Naive B cell (primary cell): ENCODE data around the gene ADAM11. TPM values are rescaled to one million over a fixed set of nuclear protein-coding genes. Genes with fewer than 3 reads are reported as not detected.

Experiments used
- ATAC-seq, 2 donors: fragments of 150-1000 bp; cut with Tn5 transposase; 2 replicates each; pipeline ENCODE4 v1.10.0; 2021; ENCODE audit warnings: low read depth in 2 of 2, mild to moderate bottlenecking in 2 of 2, moderate library complexity in 2 of 2
- DNase-seq: peaks from one replicate; pipeline ENCODE4 v3.0.0; 2022
- H3K27ac Mint-ChIP-seq, 6 donors: one replicate each; pipeline ENCODE4 v1.8.0; 2020 to 2022; ENCODE audit warnings: mild to moderate bottlenecking in 6 of 6, mixed read lengths in 6 of 6, moderate library complexity in 5 of 6, inconsistent platforms in 2 of 6
- H3K27me3 Mint-ChIP-seq, 3 donors: one replicate each; pipeline ENCODE4 v1.8.0; 2021 to 2022; ENCODE audit warnings: mixed read lengths in 3 of 3, mild to moderate bottlenecking in 1 of 3
- H3K36me3 Mint-ChIP-seq, 2 donors: one replicate each; pipeline ENCODE4 v1.8.0; 2020 to 2022; ENCODE audit warnings: mixed read lengths in 2 of 2, inconsistent platforms in 1 of 2, mild to moderate bottlenecking in 1 of 2
- H3K4me1 Mint-ChIP-seq, 3 donors: one replicate each; pipeline ENCODE4 v1.8.0; 2020 to 2022; ENCODE audit warnings: mixed read lengths in 3 of 3, inconsistent platforms in 1 of 3, mild to moderate bottlenecking in 1 of 3, moderate library complexity in 1 of 3
- H3K4me3 Mint-ChIP-seq, 8 donors: one replicate each; pipeline ENCODE4 v1.8.0; 2020 to 2022; ENCODE audit warnings: mild to moderate bottlenecking in 8 of 8, mixed read lengths in 8 of 8, moderate library complexity in 8 of 8, inconsistent platforms in 2 of 8
- H3K9me3 Mint-ChIP-seq, 7 donors: one replicate each; pipeline ENCODE4 v1.8.0; 2020 to 2022; ENCODE audit warnings: mixed read lengths in 7 of 7, mild to moderate bottlenecking in 5 of 7, inconsistent platforms in 2 of 7, moderate library complexity in 1 of 7
- polyA plus RNA-seq, 6 donors: library from polyadenylated mRNA; unstranded; fragments of 300-500 nt; fragmentation: Illumina TruSeq; gene quantifications; one replicate each; pipeline ENCODE4 v1.2.3, GENCODE V29; 2021; ENCODE audit warnings: low read depth in 6 of 6

Gene ADAM11
- polyA plus RNA-seq, 6 donors from 2014 or later: 0.13 TPM; not detected in 5

DNA sequence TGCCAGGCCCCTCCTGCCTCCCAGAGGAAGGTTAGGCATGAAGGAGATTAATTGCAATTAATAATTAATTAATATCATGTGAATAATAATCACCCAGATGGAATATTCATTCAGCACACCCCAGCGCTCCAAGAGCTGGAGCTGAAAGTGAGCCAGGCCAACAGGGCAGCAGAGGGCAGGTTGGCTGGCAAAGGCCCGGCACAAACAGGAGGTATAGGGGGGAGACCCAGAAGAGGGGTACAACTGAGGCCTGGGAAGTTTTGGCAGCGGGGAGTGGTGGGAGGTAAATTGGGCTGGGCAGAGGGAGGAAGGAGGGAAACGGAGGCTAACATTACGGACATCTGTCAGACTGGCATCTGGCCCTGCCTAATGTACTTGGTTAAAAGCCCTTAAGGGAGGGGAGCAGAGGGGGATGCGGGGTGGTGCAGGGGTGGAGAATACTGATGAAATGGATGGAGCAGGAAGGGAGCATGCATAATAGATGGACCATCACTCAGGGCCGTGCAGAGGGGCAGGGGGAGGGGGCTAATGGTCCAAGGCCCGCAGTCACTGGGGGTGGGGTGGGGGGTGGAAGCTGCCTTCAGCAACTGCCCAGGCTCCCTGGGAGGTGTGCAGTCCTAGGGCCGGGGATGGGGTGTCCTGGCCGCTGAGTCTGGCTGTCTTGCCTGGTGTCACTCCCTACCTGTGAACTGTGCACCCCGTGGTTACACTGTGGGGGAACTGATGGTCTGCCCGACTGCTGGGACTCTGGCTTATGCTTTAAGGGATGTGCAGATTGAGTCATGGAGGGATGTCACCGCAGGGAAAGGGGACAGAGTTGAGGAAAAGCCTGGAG is 1.9 kb downstream of the ADAM11 start:
- peaks cover 15 to 54% (median 32%) of the 10 kb centered on the region in 3 donors for H3K27me3 Mint-ChIP-seq
- DNase-seq: no peak
- H3K27ac Mint-ChIP-seq: no peak overlapping the region
- H3K9me3 Mint-ChIP-seq: no peaks in the 10 kb centered on the region
- peaks cover 4 to 7% (median 4%) of the 10 kb centered on the region in 3 donors for H3K4me1 Mint-ChIP-seq
- H3K36me3 Mint-ChIP-seq: no peaks in the 10 kb centered on the region
- ATAC-seq: no peak
- peak overlapping the region in 4 of 8 donors; percentile 13 to 57 (median 36) for H3K4me3 Mint-ChIP-seq

DNA sequence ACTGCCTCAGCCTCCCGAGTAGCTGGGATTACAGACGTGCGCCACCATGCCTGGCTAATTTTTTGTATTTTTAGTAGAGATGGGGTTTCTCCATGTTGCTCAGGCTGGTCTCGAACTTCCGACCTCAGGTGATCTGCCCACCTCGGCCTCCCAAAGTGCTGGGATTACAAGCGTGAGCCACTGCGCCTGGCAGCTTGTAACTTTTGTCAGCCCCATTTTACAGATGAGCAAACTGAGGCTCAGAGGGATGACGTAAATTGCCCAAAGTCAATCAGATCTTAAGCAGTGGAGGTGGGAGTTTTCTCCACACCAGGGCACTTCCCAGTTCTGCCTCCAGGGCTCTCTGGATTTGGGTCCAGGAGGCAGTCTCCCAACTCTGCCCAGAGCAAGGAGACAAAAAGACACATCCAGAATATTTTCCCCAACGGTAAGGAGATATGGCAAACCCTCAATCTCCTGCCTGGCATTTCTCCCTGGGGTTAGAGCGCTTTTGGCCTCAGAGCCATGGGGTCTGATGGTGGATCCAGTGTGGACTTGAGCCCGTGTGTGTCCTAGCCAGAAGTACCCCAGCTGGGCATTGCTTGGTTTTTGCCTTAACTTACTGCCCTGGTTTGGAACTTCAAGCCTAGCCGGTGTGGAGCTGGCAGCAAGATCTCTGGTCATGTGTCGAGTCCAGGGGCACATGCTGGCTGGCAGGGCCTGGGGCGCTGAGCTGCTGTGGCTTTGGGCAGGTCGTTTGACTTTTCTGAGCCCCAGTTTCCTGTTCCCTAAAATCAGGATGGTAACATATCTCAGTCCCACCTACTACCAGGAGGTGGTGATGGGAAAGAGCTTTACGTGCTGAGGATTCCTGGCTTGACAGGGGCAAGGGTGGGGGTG is 3.4 kb downstream of the ADAM11 start:
- no peak overlapping the region for H3K4me3 Mint-ChIP-seq
- no peak overlapping the region for H3K27ac Mint-ChIP-seq
- ATAC-seq (no peak), DNase-seq (no peak)
- H3K27me3 Mint-ChIP-seq: peaks cover 13 to 51% (median 36%) of the 10 kb centered on the region in 3 donors
- no peaks in the 10 kb centered on the region for H3K9me3 Mint-ChIP-seq
- peaks cover 4 to 7% (median 4%) of the 10 kb centered on the region in 3 donors for H3K4me1 Mint-ChIP-seq
- no peaks in the 10 kb centered on the region for H3K36me3 Mint-ChIP-seq

GRCh38 chr17:44763170-44763569 is 4.4 kb downstream of the ADAM11 start:
- H3K27me3 Mint-ChIP-seq: peaks cover 10 to 42% (median 26%) of the 10 kb centered on the region in 3 donors
- no peak overlapping the region for H3K4me3 Mint-ChIP-seq
- DNase-seq (no peak), ATAC-seq (no peak)
- H3K9me3 Mint-ChIP-seq: no peaks in the 10 kb centered on the region
- no peak overlapping the region for H3K27ac Mint-ChIP-seq
- no peaks in the 10 kb centered on the region for H3K36me3 Mint-ChIP-seq
- H3K4me1 Mint-ChIP-seq: peaks cover under 1 to 4% (median 2%) of the 10 kb centered on the region in 3 donors

DNA sequence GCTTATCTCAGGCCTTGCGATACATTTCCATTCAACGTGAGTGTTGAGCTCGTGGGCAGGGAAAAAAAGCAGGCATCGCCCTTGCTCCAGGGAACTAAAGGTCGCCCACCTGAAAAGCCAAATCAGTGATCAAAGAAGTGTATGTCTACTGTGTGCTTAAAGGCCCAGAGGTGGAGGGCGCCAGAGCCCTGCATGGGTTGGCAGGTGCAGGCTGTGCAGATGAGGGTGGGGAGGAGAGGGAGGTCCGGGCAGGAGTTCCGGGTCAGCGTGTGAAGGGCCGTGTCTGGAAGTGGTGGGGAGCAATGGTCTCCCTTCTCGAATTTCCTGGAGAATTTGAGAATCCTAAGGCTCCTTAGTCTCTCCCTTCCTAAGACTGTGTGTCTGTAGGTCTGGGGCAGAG is 7.2 kb downstream of the ADAM11 start:
- H3K4me3 Mint-ChIP-seq: no peak overlapping the region
- no peaks in the 10 kb centered on the region for H3K36me3 Mint-ChIP-seq
- no peaks in the 10 kb centered on the region for H3K9me3 Mint-ChIP-seq
- peaks cover 9 to 43% (median 15%) of the 10 kb centered on the region in 3 donors for H3K27me3 Mint-ChIP-seq
- no peak for DNase-seq
- H3K27ac Mint-ChIP-seq: no peak overlapping the region
- ATAC-seq: no peak
- H3K4me1 Mint-ChIP-seq: peaks cover 0 to 5% (median 4%) of the 10 kb centered on the region in 3 donors

- Mint-ChIP-seq H3K27me3 (peaks cover 3 to 37% (median 9%) of the 10 kb centered on the region in 3 donors), H3K27ac (no peak overlapping the region)
Measured at GRCh38 chr17:44766409-44767038, 7.7 kb downstream of the ADAM11 start.

DNA sequence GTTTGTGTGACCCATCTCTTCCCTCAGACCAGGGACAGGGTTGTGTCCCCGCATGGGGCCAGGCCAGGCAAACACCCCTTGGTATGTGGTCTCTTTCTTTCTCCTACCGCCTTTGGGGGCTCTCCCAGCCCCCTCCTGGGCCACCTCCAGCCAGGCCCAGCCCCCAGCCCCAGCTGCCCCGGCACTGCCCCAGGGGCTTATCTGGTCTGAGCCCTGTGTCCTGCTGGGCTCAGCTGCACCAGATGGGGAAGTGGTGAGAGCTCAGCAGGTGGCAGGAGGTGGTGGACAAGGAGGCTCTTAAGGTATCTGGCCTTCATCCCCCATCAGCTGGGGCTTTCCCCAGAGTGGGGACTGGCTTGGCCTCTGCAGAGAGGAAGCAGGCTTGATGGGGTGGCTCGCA is 8.7 kb downstream of the ADAM11 start:
- H3K9me3 Mint-ChIP-seq: no peaks in the 10 kb centered on the region
- no peak overlapping the region for H3K4me3 Mint-ChIP-seq
- H3K36me3 Mint-ChIP-seq: no peaks in the 10 kb centered on the region
- H3K27ac Mint-ChIP-seq: no peak overlapping the region
- no peak for DNase-seq
- peaks cover 0 to 5% (median 4%) of the 10 kb centered on the region in 3 donors for H3K4me1 Mint-ChIP-seq
- ATAC-seq: peak; percentile 33 to 61
- peaks cover 3 to 31% (median 8%) of the 10 kb centered on the region in 3 donors for H3K27me3 Mint-ChIP-seq

More at GRCh38 chr17:44766409-44767038, 7.7 kb downstream of the ADAM11 start:
- Mint-ChIP-seq H3K4me3 (no peak overlapping the region), H3K36me3 (no peaks in the 10 kb centered on the region), H3K4me1 (peaks cover 0 to 5% (median 4%) of the 10 kb centered on the region in 3 donors), H3K9me3 (no peaks in the 10 kb centered on the region)
- ATAC-seq (no peak), DNase-seq (no peak)

GRCh38 chr17:44768505-44769142 is 9.8 kb downstream of the ADAM11 start:
- Mint-ChIP-seq H3K27me3 (peaks cover 3 to 33% (median 14%) of the 10 kb centered on the region in 3 donors), H3K4me1 (peaks cover 0 to 5% (median 4%) of the 10 kb centered on the region in 3 donors), H3K9me3 (no peaks in the 10 kb centered on the region), H3K4me3 (no peak overlapping the region), H3K36me3 (no peaks in the 10 kb centered on the region), H3K27ac (no peak overlapping the region)
- DNase-seq: no peak
- no peak for ATAC-seq

- no peak overlapping the region for H3K27ac Mint-ChIP-seq
- H3K4me1 Mint-ChIP-seq: peaks cover 0 to 5% (median 4%) of the 10 kb centered on the region in 3 donors
- DNase-seq (no peak), ATAC-seq (no peak)
- peaks cover 3 to 28% (median 17%) of the 10 kb centered on the region in 3 donors for H3K27me3 Mint-ChIP-seq
- no peaks in the 10 kb centered on the region for H3K9me3 Mint-ChIP-seq
- no peak overlapping the region for H3K4me3 Mint-ChIP-seq
- no peaks in the 10 kb centered on the region for H3K36me3 Mint-ChIP-seq
Measured at GRCh38 chr17:44769230-44769629, 10.4 kb downstream of the ADAM11 start.

GRCh38 chr17:44769647-44770084 is 10.9 kb downstream of the ADAM11 start:
- H3K27me3 Mint-ChIP-seq: peaks cover 3 to 24% (median 17%) of the 10 kb centered on the region in 3 donors
- H3K27ac Mint-ChIP-seq: no peak overlapping the region
- no peak for DNase-seq
- peaks cover 2 to 5% (median 4%) of the 10 kb centered on the region in 3 donors for H3K4me1 Mint-ChIP-seq
- H3K4me3 Mint-ChIP-seq: no peak overlapping the region
- H3K9me3 Mint-ChIP-seq: no peaks in the 10 kb centered on the region
- no peaks in the 10 kb centered on the region for H3K36me3 Mint-ChIP-seq
- ATAC-seq: no peak

DNA sequence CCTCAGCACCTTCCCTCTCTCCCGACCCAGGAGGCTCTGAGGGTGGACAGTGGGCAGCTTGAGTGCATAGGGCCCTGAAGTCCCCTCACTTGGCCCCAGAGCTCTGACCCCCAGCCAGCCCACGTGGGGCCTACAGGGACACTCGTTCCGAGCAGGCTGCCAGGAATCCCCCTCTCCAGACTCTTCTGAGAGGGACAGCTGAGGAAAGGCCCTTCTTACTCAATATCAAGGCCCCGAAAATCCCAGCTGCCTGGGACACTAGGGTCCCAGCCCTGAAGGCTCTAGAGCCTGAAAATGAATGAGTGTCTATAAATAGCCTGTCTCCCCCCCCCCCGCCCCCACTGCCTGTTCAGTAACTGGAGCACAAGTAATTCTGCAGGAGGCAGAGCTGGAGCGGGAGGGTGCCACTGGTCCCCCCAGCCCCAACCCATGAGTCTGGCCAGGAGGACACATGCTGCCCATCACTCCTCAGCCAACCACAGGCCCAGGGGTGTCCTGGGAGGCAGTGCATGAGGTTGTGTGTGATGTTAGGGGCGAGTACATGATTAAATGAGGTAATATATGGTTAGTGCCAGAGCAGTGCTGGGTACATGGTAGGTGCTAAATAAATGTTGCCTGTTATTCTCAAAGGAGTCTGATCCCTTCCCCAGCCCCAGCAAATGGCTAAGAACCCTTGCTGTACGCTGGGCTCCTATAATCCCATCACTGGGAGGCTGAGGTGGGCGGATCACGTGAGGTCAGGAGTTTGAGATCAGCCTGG is 11.6 kb downstream of the ADAM11 start:
- DNase-seq: no peak
- Mint-ChIP-seq H3K27me3 (peaks cover 3 to 24% (median 17%) of the 10 kb centered on the region in 3 donors), H3K36me3 (no peaks in the 10 kb centered on the region), H3K27ac (no peak overlapping the region), H3K9me3 (no peaks in the 10 kb centered on the region), H3K4me1 (peaks cover 7 to 9% (median 7%) of the 10 kb centered on the region in 3 donors), H3K4me3 (no peak overlapping the region)
- no peak for ATAC-seq

DNA sequence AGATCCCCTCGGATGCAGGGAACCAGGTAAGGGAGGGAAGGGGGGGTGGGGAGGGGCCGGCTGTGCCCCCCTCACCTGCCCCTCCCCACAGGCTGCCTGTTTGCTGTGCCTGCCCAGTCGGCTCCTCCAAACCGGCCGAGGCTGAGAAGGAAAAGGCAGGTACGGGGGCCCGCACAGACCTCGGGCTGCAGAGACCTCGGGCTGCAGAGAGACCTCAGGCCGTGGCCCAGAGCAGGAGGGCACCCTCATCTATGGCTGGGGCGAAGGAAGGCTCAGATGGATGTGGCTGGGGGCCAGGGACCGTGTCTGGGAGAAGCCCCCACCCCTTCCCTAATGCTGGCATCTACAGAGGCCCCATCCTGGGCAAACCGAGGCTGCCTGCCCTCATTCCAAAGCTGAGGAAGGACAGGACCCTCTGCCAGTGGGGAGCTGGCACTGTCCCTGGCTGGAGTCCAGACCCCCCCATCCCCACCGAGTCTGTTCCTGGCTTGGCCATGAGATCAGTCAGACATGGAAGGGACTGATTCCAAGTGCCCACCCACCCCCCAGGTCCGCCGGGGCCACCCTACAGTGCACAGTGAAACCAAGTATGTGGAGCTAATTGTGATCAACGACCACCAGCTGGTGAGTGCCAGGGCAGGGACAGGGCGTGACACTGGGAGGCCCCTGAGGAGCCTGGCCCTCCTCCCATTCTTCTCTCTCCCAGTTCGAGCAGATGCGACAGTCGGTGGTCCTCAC is 13.7 kb downstream of the ADAM11 start:
- H3K27me3 Mint-ChIP-seq: peaks cover 3 to 32% (median 9%) of the 10 kb centered on the region in 3 donors
- peak overlapping the region in 1 of 8 donors; percentile 47 for H3K4me3 Mint-ChIP-seq
- no peaks in the 10 kb centered on the region for H3K36me3 Mint-ChIP-seq
- H3K27ac Mint-ChIP-seq: no peak overlapping the region
- ATAC-seq (no peak), DNase-seq (no peak)
- H3K4me1 Mint-ChIP-seq: peaks cover 16 to 24% (median 18%) of the 10 kb centered on the region in 3 donors
- H3K9me3 Mint-ChIP-seq: no peaks in the 10 kb centered on the region

DNA sequence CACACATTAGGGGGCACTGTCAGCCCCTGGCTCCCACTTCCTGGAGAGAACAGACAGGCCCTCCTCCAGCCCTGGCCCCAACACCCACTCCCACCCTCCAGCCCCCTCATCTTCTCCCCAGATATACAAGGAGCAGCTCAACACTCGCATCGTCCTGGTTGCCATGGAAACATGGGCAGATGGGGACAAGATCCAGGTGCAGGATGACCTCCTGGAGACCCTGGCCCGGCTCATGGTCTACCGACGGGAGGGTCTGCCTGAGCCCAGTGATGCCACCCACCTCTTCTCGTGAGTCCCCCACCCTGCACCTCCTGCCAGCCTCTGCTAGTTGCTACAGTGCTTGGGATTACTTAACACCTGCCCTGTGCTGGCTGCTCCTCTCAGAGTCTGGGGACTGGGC is 14.4 kb downstream of the ADAM11 start:
- no peak overlapping the region for H3K4me3 Mint-ChIP-seq

More for the DNA sequence above, 14.4 kb downstream of the ADAM11 start:
- Mint-ChIP-seq H3K36me3 (no peaks in the 10 kb centered on the region), H3K27ac (no peak overlapping the region), H3K27me3 (peaks cover 3 to 38% (median 9%) of the 10 kb centered on the region in 3 donors), H3K9me3 (no peaks in the 10 kb centered on the region), H3K4me1 (peaks cover 15 to 24% (median 16%) of the 10 kb centered on the region in 3 donors)
- no peak for ATAC-seq
- no peak for DNase-seq
